Measurements from ENCODE around the gene WWOX.

WWOX gene

DNA sequence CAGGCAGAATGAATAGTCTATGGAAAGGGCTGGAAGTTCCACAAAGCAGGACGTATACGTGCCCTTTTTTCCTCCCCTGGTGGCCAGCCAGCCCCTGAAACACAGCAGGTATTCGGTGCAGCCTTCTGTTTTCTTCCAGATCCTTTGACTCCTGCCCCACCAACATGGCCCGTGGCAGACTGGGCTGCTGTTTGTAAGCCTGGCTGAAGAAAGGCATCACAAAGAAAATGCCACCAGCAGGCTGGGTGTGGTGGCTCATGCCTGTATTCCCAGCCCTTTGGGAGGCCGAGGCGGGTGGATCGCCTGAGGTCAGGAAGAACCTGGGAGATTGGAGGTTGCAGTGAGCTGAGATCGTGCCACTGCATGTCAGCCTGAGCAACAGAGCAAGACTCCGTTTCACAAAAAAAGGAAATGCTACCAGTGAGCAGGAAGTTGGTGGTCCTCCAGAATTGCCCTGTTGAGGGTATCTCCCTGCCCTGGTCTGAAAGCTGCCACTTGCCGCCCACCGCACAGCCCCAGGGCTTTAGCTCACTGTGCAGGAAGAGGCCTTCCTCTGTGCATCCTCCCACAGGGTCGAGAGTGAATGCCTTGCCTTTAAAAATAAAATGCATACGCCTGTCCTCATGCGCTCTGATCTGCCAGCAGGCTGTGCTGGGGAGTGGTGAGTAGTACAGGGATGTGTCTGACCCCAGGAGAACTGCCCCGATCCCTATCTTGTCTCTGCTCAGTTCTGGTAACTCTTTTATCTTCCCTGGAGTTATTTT is 913.4 kb downstream of the WWOX start:
- Histone ChIP-seq H3K27me3 (ENCODE audit: insufficient read depth, insufficient read length) (no peaks in the 10 kb centered on the region), H3K9me3 (ENCODE audit: insufficient read depth, low read length) (no peaks in the 10 kb centered on the region), H3K36me3 (ENCODE audit: insufficient read depth, insufficient read length, low read length) (no peaks in the 10 kb centered on the region), H3K9ac (ENCODE audit: insufficient read length, low read depth) (no peak overlapping the region), H3K4me1 (ENCODE audit: insufficient read depth, insufficient read length) (no peaks in the 10 kb centered on the region), H3K4me3 (ENCODE audit: insufficient read length, low read depth) (no peak overlapping the region)
- TF ChIP-seq ZNF274 (IDR thresholded peaks at IDR 0.05; ENCODE audit: low read depth, low read length) (no peak), SUZ12 (IDR thresholded peaks at IDR 0.05; ENCODE audit: extremely low read depth, insufficient read depth, insufficient read length) (no peak), YY1 (IDR thresholded peaks at IDR 0.05; ENCODE audit: insufficient read depth, insufficient read length) (no peak)
- no peak for DNase-seq (ENCODE audit: low read depth, low spot score)

DNA sequence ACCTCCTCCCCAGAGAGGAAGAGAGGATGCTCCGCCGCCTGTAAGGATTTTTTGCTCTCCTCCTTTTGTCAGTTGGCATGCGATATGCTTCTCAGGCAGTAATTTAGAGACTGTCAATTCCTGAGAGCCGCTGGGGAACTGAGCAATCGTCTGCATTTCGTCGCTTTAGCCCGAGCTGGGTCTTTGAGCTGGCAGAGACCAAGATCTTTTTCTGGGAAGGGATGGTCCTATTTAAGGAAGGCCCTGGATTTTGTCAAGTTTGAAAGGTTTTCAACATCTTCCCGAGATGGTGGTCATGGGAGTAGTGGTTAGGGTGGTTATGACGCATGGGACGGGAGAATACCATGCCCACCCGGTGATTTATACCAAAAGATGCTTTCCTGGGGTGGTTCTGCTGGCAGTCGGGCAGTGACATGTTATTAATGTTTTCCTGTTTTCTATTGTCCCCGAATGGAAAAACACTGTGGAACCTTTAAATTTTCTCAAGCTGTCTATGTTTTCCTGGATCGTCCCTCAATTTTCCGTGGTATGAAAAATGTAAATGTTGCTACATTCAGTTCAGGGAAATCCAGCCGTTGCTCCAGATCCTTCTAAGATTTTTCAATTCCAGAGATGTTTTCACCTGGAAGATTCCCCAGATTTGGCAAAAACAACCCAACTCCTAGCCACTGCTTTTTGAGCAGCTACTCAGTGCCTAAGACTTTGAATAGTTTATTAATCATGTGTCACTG is 914.6 kb downstream of the WWOX start:
- no peak for TF ChIP-seq ZNF274 (IDR thresholded peaks at IDR 0.05; ENCODE audit: low read depth, low read length)
- TF ChIP-seq SUZ12 (IDR thresholded peaks at IDR 0.05; ENCODE audit: extremely low read depth, insufficient read depth, insufficient read length), result no peak
- TF ChIP-seq YY1 (IDR thresholded peaks at IDR 0.05; ENCODE audit: insufficient read depth, insufficient read length), result no peak
- Histone ChIP-seq H3K9me3 (ENCODE audit: insufficient read depth, low read length) (no peaks in the 10 kb centered on the region), H3K4me1 (ENCODE audit: insufficient read depth, insufficient read length) (no peaks in the 10 kb centered on the region), H3K9ac (ENCODE audit: insufficient read length, low read depth) (no peak overlapping the region), H3K27me3 (ENCODE audit: insufficient read depth, insufficient read length) (no peaks in the 10 kb centered on the region), H3K4me3 (ENCODE audit: insufficient read length, low read depth) (no peak overlapping the region), H3K36me3 (ENCODE audit: insufficient read depth, insufficient read length, low read length) (no peaks in the 10 kb centered on the region)
- no peak for DNase-seq (ENCODE audit: low read depth, low spot score)

GRCh38 chr16:79018650-79019429 is 919.4 kb downstream of the WWOX start:
- no peak for TF ChIP-seq SUZ12 (IDR thresholded peaks at IDR 0.05; ENCODE audit: extremely low read depth, insufficient read depth, insufficient read length)
- no peak for TF ChIP-seq ZNF274 (IDR thresholded peaks at IDR 0.05; ENCODE audit: low read depth, low read length)
- no peak for TF ChIP-seq YY1 (IDR thresholded peaks at IDR 0.05; ENCODE audit: insufficient read depth, insufficient read length)
- Histone ChIP-seq H3K9me3 (ENCODE audit: insufficient read depth, low read length) (no peaks in the 10 kb centered on the region), H3K4me3 (ENCODE audit: insufficient read length, low read depth) (no peak overlapping the region), H3K36me3 (ENCODE audit: insufficient read depth, insufficient read length, low read length) (no peaks in the 10 kb centered on the region), H3K9ac (ENCODE audit: insufficient read length, low read depth) (no peak overlapping the region), H3K4me1 (ENCODE audit: insufficient read depth, insufficient read length) (no peaks in the 10 kb centered on the region), H3K27me3 (ENCODE audit: insufficient read depth, insufficient read length) (no peaks in the 10 kb centered on the region)
- no peak for DNase-seq (ENCODE audit: low read depth, low spot score)

DNA sequence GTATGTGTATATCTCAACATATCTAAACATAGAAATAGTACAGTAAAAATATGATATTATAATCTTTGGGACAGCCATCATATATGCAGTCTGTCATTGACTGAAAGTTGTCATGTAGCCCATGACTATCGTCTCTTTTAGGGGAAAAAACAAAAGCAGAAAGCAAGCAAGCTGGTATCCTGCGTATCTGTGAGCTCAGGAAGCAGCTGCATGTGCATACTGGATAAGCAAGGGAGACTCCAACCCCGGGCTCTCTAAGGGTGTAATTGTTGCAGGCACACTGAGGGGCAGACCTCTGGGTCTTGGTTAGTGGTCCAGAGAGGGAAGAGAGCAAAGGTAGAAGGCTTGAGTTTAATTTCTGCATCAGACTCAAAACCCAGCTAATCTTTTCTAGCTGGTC is 920.0 kb downstream of the WWOX start:
- DNase-seq (ENCODE audit: low read depth, low spot score), result no peak
- Histone ChIP-seq H3K4me3 (ENCODE audit: insufficient read length, low read depth) (no peak overlapping the region), H3K9me3 (ENCODE audit: insufficient read depth, low read length) (no peaks in the 10 kb centered on the region), H3K27me3 (ENCODE audit: insufficient read depth, insufficient read length) (no peaks in the 10 kb centered on the region), H3K4me1 (ENCODE audit: insufficient read depth, insufficient read length) (no peaks in the 10 kb centered on the region), H3K9ac (ENCODE audit: insufficient read length, low read depth) (no peak overlapping the region), H3K36me3 (ENCODE audit: insufficient read depth, insufficient read length, low read length) (no peaks in the 10 kb centered on the region)
- no peak for TF ChIP-seq YY1 (IDR thresholded peaks at IDR 0.05; ENCODE audit: insufficient read depth, insufficient read length)
- no peak for TF ChIP-seq ZNF274 (IDR thresholded peaks at IDR 0.05; ENCODE audit: low read depth, low read length)
- no peak for TF ChIP-seq SUZ12 (IDR thresholded peaks at IDR 0.05; ENCODE audit: extremely low read depth, insufficient read depth, insufficient read length)

DNA sequence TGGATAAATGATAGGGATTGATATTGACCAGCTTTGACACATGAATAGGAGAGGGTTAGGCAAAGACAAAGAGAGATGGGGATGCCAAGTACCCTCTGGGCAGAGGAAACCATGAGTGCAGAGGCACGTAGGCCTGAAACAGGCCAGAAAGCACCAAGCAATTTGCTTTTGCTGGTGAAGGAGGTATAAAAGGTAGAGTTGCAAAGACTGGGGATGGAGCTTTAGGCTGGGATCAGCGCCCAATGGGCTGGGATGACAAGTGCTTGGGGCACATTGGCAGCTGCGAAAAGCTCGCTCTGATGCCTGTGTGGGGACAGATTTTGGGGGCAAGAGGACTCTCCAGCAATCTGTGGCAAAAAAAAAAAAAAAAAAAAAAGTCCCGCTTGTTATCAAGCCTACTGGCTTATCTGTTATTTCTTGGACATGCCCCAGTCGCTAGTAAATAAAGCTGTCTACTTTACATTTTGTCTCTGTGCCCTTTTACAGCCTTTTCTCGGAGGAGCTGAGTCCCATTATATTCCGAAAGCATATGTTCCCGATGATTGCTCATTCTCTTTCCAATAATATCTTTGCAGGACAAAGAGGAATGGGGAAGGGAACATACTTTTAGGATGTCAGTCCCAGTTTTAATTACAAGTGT is 922.7 kb downstream of the WWOX start:
- H3K4me1 ChIP-seq (ENCODE audit: insufficient read depth, insufficient read length), result peaks cover 3% of the 10 kb centered on the region
- no peaks in the 10 kb centered on the region for H3K9me3 ChIP-seq (ENCODE audit: insufficient read depth, low read length)
- no peaks in the 10 kb centered on the region for H3K36me3 ChIP-seq (ENCODE audit: insufficient read depth, insufficient read length, low read length)
- TF ChIP-seq ZNF274 (IDR thresholded peaks at IDR 0.05; ENCODE audit: low read depth, low read length) (no peak), SUZ12 (IDR thresholded peaks at IDR 0.05; ENCODE audit: extremely low read depth, insufficient read depth, insufficient read length) (no peak), YY1 (IDR thresholded peaks at IDR 0.05; ENCODE audit: insufficient read depth, insufficient read length) (no peak)
- DNase-seq (ENCODE audit: low read depth, low spot score), result no peak
- no peak overlapping the region for H3K4me3 ChIP-seq (ENCODE audit: insufficient read length, low read depth)
- H3K9ac ChIP-seq (ENCODE audit: insufficient read length, low read depth), result no peak overlapping the region
- no peaks in the 10 kb centered on the region for H3K27me3 ChIP-seq (ENCODE audit: insufficient read depth, insufficient read length)

GRCh38 chr16:79026117-79026516 is 926.7 kb downstream of the WWOX start:
- H3K9me3 ChIP-seq (ENCODE audit: insufficient read depth, low read length), result no peaks in the 10 kb centered on the region
- no peak for TF ChIP-seq YY1 (IDR thresholded peaks at IDR 0.05; ENCODE audit: insufficient read depth, insufficient read length)

More at GRCh38 chr16:79026117-79026516, 926.7 kb downstream of the WWOX start:
- Histone ChIP-seq H3K4me3 (ENCODE audit: insufficient read length, low read depth) (no peak overlapping the region), H3K36me3 (ENCODE audit: insufficient read depth, insufficient read length, low read length) (no peaks in the 10 kb centered on the region), H3K4me1 (ENCODE audit: insufficient read depth, insufficient read length) (peaks cover 3% of the 10 kb centered on the region), H3K27me3 (ENCODE audit: insufficient read depth, insufficient read length) (no peaks in the 10 kb centered on the region), H3K9ac (ENCODE audit: insufficient read length, low read depth) (no peak overlapping the region)
- DNase-seq (ENCODE audit: low read depth, low spot score), result no peak

Data from NT2/D1 (cell line).